ENCODE data around the gene FANK1.
"Not testable (repeated sequence)": the region's sequence is repeated elsewhere in the genome, so short reads cannot be mapped to it uniquely, and the experiment has no call there.

The FANK1 gene

DNA sequence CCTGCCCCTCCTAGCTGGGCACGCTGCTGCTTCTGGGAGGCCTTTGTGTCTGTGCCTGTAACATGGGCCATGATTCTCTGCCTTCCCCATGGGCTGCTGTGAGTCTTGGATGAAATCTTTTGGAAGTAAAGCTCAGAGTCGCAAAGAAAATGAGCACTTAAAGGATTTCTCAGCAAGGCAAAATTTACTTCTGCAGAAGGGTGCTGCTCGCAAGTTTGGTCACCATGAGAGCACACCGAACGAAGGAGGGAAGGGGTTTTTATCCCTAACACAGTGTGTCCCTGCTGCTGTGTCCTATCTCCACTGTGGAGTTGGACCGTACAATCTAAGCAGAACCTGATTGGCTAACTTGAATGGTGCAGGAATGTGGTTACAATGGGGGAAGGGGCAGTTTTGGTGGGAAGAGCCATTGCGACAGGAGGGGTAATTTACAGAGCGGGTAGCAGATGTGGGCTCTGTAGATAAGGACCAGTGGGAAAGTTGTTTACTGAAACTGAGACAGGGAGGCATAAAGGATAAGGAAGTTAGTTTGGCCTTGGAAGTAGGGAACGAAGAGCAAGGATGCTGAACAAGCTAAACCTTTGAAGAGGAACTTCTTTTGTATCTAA is 57.5 kb downstream of the FANK1 start:
- H3K4me3 ChIP-seq (ENCODE audit: insufficient read length, low read depth), result no peak overlapping the region
- no peak overlapping the region for H3K9ac ChIP-seq (ENCODE audit: insufficient read length, low read depth)
- peaks cover 22% of the 10 kb centered on the region for H3K9me3 ChIP-seq (ENCODE audit: insufficient read depth, low read length)
- no peak for TF ChIP-seq ZNF274 (IDR thresholded peaks at IDR 0.05; ENCODE audit: low read depth, low read length)
- no peak for TF ChIP-seq SUZ12 (IDR thresholded peaks at IDR 0.05; ENCODE audit: extremely low read depth, insufficient read depth, insufficient read length)
- no peak for TF ChIP-seq YY1 (IDR thresholded peaks at IDR 0.05; ENCODE audit: insufficient read depth, insufficient read length)
- no peaks in the 10 kb centered on the region for H3K27me3 ChIP-seq (ENCODE audit: insufficient read depth, insufficient read length)
- no peaks in the 10 kb centered on the region for H3K36me3 ChIP-seq (ENCODE audit: insufficient read depth, insufficient read length, low read length)
- no peaks in the 10 kb centered on the region for H3K4me1 ChIP-seq (ENCODE audit: insufficient read depth, insufficient read length)
- DNase-seq (ENCODE audit: low read depth, low spot score), result no peak

DNA sequence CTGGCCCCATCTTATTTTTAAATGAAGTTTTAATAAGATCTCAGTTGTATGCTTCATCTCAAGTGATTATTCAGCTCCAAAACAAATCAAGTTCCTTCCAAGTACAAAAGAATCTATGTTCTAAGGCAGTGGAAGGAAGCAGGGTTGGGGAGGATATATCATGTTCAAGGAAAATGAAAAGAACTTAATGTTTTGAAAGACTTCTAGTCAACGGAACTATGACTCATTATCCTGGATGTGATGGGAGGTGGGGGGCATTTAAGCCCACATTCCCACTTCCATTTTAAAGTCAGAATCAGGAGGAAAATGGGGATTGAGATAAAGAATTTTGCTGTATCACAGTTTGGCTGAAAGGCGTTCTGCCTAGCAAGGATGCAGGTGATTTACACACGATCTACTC is 59.4 kb downstream of the FANK1 start:
- Histone ChIP-seq H3K27me3 (ENCODE audit: insufficient read depth, insufficient read length) (no peaks in the 10 kb centered on the region), H3K9ac (ENCODE audit: insufficient read length, low read depth) (no peak overlapping the region), H3K4me1 (ENCODE audit: insufficient read depth, insufficient read length) (no peaks in the 10 kb centered on the region), H3K9me3 (ENCODE audit: insufficient read depth, low read length) (peaks cover 22% of the 10 kb centered on the region), H3K4me3 (ENCODE audit: insufficient read length, low read depth) (no peak overlapping the region), H3K36me3 (ENCODE audit: insufficient read depth, insufficient read length, low read length) (no peaks in the 10 kb centered on the region)
- DNase-seq (ENCODE audit: low read depth, low spot score), result no peak
- no peak for TF ChIP-seq SUZ12 (IDR thresholded peaks at IDR 0.05; ENCODE audit: extremely low read depth, insufficient read depth, insufficient read length)

DNA sequence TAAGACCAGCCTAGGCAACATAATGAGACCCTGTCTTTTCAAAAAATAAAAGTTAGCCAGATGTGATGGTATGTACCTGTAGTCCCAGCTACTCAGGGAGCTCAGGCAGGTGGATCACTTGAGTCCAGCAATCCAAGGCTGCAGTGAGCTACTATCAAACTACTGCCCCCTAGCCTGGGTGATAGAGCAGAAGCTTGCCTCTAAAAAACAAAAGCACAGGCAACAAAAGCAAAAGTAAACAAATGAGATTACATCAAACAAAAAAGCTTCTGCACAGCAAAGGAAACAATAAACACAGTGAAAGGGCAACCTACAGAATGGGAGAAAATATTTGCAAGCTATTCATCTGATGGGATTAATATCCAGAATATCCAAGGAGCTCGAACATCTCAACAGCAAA is 65.4 kb downstream of the FANK1 start:
- Histone ChIP-seq H3K4me1 (ENCODE audit: insufficient read depth, insufficient read length) (no peaks in the 10 kb centered on the region), H3K9ac (ENCODE audit: insufficient read length, low read depth) (no peak overlapping the region), H3K36me3 (ENCODE audit: insufficient read depth, insufficient read length, low read length) (no peaks in the 10 kb centered on the region), H3K27me3 (ENCODE audit: insufficient read depth, insufficient read length) (no peaks in the 10 kb centered on the region), H3K9me3 (ENCODE audit: insufficient read depth, low read length) (no peaks in the 10 kb centered on the region), H3K4me3 (ENCODE audit: insufficient read length, low read depth) (no peak overlapping the region)
- no peak for DNase-seq (ENCODE audit: low read depth, low spot score)
- no peak for TF ChIP-seq SUZ12 (IDR thresholded peaks at IDR 0.05; ENCODE audit: extremely low read depth, insufficient read depth, insufficient read length)
- no peak for TF ChIP-seq ZNF274 (IDR thresholded peaks at IDR 0.05; ENCODE audit: low read depth, low read length)
- TF ChIP-seq YY1 (IDR thresholded peaks at IDR 0.05; ENCODE audit: insufficient read depth, insufficient read length), result no peak

DNA sequence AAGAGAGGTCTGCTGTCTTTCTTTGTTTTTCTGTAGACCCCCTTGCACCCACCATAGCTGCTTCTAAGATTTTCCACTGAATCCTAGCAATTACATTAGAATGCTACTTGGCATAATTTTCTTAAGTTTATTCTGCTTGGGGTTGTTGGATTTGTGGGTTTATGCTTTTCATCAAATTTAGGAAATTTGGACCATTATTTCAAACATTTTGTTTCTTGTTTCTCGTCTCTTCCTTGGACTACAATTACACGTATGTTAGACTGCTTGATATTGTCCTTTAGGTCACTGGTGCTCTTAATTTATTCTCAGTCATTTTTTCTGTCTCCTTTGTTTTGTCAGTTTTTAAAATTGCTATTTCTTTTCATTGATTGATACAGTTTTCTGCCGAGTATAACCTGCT is 65.8 kb downstream of the FANK1 start:
- Histone ChIP-seq H3K27me3 (ENCODE audit: insufficient read depth, insufficient read length) (no peaks in the 10 kb centered on the region), H3K4me3 (ENCODE audit: insufficient read length, low read depth) (no peak overlapping the region), H3K36me3 (ENCODE audit: insufficient read depth, insufficient read length, low read length) (no peaks in the 10 kb centered on the region), H3K9me3 (ENCODE audit: insufficient read depth, low read length) (no peaks in the 10 kb centered on the region), H3K9ac (ENCODE audit: insufficient read length, low read depth) (no peak overlapping the region), H3K4me1 (ENCODE audit: insufficient read depth, insufficient read length) (no peaks in the 10 kb centered on the region)
- no peak for DNase-seq (ENCODE audit: low read depth, low spot score)
- no peak for TF ChIP-seq ZNF274 (IDR thresholded peaks at IDR 0.05; ENCODE audit: low read depth, low read length)
- no peak for TF ChIP-seq SUZ12 (IDR thresholded peaks at IDR 0.05; ENCODE audit: extremely low read depth, insufficient read depth, insufficient read length)
- TF ChIP-seq YY1 (IDR thresholded peaks at IDR 0.05; ENCODE audit: insufficient read depth, insufficient read length), result no peak

DNA sequence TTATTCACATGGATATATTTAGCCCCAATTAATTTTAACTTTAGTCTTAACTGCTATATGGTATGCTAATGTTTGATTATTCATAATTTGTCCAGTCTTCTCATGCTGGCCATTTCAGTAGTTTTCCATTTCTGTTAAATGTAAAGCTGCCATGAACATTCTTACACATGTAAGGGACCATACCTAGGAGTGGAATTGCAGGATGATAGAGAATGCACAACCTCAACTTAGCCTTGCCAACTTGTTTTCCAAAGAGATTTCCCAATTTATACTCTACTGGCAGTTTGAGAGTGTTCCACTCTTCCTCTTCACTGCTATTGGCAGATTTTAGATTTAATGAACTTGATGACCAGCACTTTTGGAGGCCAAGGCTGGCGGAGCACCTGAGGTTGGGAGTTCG is 68.2 kb downstream of the FANK1 start:
- no peak for TF ChIP-seq ZNF274 (IDR thresholded peaks at IDR 0.05; ENCODE audit: low read depth, low read length)
- no peak for TF ChIP-seq YY1 (IDR thresholded peaks at IDR 0.05; ENCODE audit: insufficient read depth, insufficient read length)
- TF ChIP-seq SUZ12 (IDR thresholded peaks at IDR 0.05; ENCODE audit: extremely low read depth, insufficient read depth, insufficient read length), result no peak
- DNase-seq (ENCODE audit: low read depth, low spot score), result no peak
- no peak overlapping the region for H3K9ac ChIP-seq (ENCODE audit: insufficient read length, low read depth)

DNA sequence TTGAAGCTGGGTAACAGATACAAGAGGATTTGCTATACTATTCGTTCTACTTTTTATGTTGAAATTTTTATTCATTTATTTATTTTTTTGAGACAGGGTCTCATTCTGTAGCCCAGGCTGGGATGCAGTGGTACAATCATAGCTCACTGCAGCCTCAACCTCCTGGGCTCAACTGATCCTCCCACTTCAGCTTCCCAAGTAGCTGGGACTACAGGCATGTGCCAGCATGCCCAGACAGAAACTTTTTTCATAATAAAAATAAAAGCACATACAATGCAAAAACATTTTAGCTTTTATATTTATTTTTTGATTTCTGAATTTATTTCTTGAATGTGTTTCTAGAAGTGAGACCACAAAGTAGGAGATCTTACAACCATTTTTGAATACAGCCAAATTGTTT is 71.2 kb downstream of the FANK1 start:
- H3K9ac ChIP-seq (ENCODE audit: insufficient read length, low read depth), result no peak overlapping the region
- no peaks in the 10 kb centered on the region for H3K27me3 ChIP-seq (ENCODE audit: insufficient read depth, insufficient read length)
- DNase-seq (ENCODE audit: low read depth, low spot score), result no peak
- H3K4me3 ChIP-seq (ENCODE audit: insufficient read length, low read depth), result no peak overlapping the region
- no peaks in the 10 kb centered on the region for H3K36me3 ChIP-seq (ENCODE audit: insufficient read depth, insufficient read length, low read length)
- TF ChIP-seq YY1 (IDR thresholded peaks at IDR 0.05; ENCODE audit: insufficient read depth, insufficient read length) (no peak), ZNF274 (IDR thresholded peaks at IDR 0.05; ENCODE audit: low read depth, low read length) (no peak), SUZ12 (IDR thresholded peaks at IDR 0.05; ENCODE audit: extremely low read depth, insufficient read depth, insufficient read length) (no peak)
- no peaks in the 10 kb centered on the region; the same call in 1 of the 2 replicates for H3K9me3 ChIP-seq (ENCODE audit: insufficient read depth, low read length)
- no peaks in the 10 kb centered on the region for H3K4me1 ChIP-seq (ENCODE audit: insufficient read depth, insufficient read length)

More for the DNA sequence above, 68.2 kb downstream of the FANK1 start:
- Histone ChIP-seq H3K36me3 (ENCODE audit: insufficient read depth, insufficient read length, low read length) (no peaks in the 10 kb centered on the region), H3K9me3 (ENCODE audit: insufficient read depth, low read length) (no peaks in the 10 kb centered on the region), H3K4me1 (ENCODE audit: insufficient read depth, insufficient read length) (no peaks in the 10 kb centered on the region), H3K4me3 (ENCODE audit: insufficient read length, low read depth) (no peak overlapping the region), H3K27me3 (ENCODE audit: insufficient read depth, insufficient read length) (no peaks in the 10 kb centered on the region)

DNA sequence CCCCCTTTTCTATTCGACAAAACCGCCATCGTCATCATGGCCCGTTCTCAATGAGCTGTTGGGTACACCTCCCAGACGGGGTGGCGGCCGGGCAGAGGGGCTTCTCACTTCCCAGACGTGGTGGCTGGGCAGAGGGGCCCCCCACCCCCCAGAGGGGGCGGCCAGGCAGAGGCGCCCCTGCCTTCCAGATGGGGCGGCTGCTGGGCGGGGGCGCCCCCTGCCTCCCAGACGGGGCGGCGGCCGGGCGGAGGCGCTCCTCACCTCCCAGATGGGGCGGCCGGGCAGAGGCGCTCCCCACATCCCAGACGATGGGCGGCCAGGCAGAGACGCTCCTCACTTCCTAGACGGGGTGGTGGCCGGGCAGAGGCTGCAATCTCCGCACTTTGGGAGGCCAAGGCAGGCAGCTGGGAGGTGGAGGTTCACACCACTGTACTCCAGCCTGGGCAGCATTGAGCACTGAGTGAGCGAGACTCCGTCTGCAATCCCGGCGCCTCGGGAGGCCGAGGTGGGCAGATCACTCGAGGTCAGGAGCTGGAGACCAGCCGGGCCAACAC is 73.8 kb downstream of the FANK1 start:
- not testable (repeated sequence) for DNase-seq (ENCODE audit: low read depth, low spot score); H3K27me3 ChIP-seq (ENCODE audit: insufficient read depth, insufficient read length); H3K9me3 ChIP-seq (ENCODE audit: insufficient read depth, low read length); H3K4me3 ChIP-seq (ENCODE audit: insufficient read length, low read depth); H3K4me1 ChIP-seq (ENCODE audit: insufficient read depth, insufficient read length); H3K9ac ChIP-seq (ENCODE audit: insufficient read length, low read depth); H3K36me3 ChIP-seq (ENCODE audit: insufficient read depth, insufficient read length, low read length)

Data from NT2/D1 (cell line).